Endothelial cell of umbilical vein (primary cell): ENCODE data around the gene ELMO1.

Experiments used
- EZH2 ChIP-seq: IDR thresholded peaks from 2 replicates; pipeline ENCODE4 v1.6.1; 2012; ENCODE audit warnings: borderline replicate concordance, low read depth, mild to moderate bottlenecking, moderate library complexity, low read length, inconsistent platforms; ENCODE audit not compliant: severe bottlenecking
- GATA2 ChIP-seq: IDR thresholded peaks from 2 replicates; pipeline ENCODE4 v1.7.0; 2011; ENCODE audit warnings: low read depth, mild to moderate bottlenecking, moderate library complexity, mixed read lengths, low read length; ENCODE audit not compliant: insufficient read length, insufficient read depth
- JUN ChIP-seq: IDR thresholded peaks from 2 replicates; pipeline ENCODE4 v1.6.1; 2011; ENCODE audit warnings: borderline replicate concordance, low read depth; ENCODE audit not compliant: insufficient read length, insufficient read depth
- MYC ChIP-seq: IDR thresholded peaks from one replicate; pipeline ENCODE4 v1.6.1; 2011; ENCODE audit warnings: mild to moderate bottlenecking, low read depth, low read length
- POLR2A ChIP-seq: IDR thresholded peaks from 2 replicates; pipeline ENCODE4 v1.6.1; 2012; ENCODE audit warnings: low read depth, mild to moderate bottlenecking, control low read depth, low read length
- POLR2AphosphoS5 ChIP-seq: IDR thresholded peaks from 2 replicates; pipeline ENCODE4 v1.6.1; 2012; ENCODE audit warnings: low read depth, mild to moderate bottlenecking, control low read depth, low read length, moderate library complexity; ENCODE audit not compliant: insufficient read depth
- TF ChIP-seq, protein P1 (sequence below), 2 donors: IDR thresholded peaks; 1 replicate in 1 of 2; 2 replicates in 1 of 2; pipeline ENCODE4 v1.5.1; 2011; ENCODE audit warnings: low read length in 2 of 2, mild to moderate bottlenecking in 2 of 2, moderate library complexity in 2 of 2, control low read depth in 1 of 2, inconsistent platforms in 1 of 2, low read depth in 1 of 2; ENCODE audit not compliant: insufficient read depth in 1 of 2; ENCODE audit errors: extremely low read depth in 1 of 2
- TF ChIP-seq, protein P2 (sequence below): IDR thresholded peaks from 2 replicates; pipeline ENCODE4 v1.6.1; 2011; ENCODE audit not compliant: insufficient read depth, insufficient read length

DNA sequence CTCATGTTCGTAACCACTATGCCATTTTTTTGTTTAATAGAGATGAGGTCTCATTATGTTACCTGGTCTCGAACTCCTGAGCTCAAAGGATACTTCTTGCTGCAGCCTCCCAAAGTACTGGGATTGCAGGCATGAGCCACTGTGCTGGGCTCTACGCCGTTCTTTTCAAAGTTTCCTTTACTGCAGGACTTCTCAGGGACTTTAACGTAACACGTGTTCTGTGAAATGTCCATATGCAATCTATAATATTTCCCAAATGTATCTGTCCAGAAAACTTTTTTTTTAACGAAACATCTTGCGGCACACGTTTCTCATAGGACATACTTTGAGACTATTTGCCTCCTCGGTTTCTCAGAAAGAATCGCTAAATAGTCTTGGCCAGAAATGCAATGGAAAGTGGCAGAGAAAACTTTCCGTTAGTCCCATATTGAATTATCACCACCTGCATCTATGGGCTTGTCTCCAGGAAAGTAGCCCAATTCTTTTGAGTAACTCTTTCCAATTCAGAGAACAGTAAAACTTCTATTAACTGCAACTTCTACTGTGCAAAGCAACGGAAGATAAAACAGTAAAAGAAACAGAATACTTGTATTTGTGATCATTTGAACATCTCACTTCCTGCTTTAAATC, 96.3 kb downstream of the ELMO1 start:
- TF ChIP-seq EZH2 (no peak), POLR2A (no peak), POLR2AphosphoS5 (no peak), MYC (no peak), GATA2 (no peak), JUN (no peak)
- TF ChIP-seq, protein P1, sequence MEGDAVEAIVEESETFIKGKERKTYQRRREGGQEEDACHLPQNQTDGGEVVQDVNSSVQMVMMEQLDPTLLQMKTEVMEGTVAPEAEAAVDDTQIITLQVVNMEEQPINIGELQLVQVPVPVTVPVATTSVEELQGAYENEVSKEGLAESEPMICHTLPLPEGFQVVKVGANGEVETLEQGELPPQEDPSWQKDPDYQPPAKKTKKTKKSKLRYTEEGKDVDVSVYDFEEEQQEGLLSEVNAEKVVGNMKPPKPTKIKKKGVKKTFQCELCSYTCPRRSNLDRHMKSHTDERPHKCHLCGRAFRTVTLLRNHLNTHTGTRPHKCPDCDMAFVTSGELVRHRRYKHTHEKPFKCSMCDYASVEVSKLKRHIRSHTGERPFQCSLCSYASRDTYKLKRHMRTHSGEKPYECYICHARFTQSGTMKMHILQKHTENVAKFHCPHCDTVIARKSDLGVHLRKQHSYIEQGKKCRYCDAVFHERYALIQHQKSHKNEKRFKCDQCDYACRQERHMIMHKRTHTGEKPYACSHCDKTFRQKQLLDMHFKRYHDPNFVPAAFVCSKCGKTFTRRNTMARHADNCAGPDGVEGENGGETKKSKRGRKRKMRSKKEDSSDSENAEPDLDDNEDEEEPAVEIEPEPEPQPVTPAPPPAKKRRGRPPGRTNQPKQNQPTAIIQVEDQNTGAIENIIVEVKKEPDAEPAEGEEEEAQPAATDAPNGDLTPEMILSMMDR (IDR thresholded peaks at IDR 0.05; ENCODE audit: extremely low read depth in 1 of 2, insufficient read depth in 1 of 2, low read depth in 1 of 2, low read length in 2 of 2) = no peak
- TF ChIP-seq, protein P2, sequence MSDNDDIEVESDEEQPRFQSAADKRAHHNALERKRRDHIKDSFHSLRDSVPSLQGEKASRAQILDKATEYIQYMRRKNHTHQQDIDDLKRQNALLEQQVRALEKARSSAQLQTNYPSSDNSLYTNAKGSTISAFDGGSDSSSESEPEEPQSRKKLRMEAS = no peak
